DND-41 (cell line): Measurements from ENCODE around the gene CPT1A.

Source experiments
- ATAC-seq: fragments of 200-7000 bp; cut with Tn5 transposase; 3 replicates; pipeline ENCODE4 v1.9.1; 2021; ENCODE audit warnings: low read depth; ENCODE audit not compliant: insufficient read depth
- DNase-seq: peaks from one replicate; pipeline ENCODE4 v3.0.0-alpha.2; 2020
- H2AFZ ChIP-seq: 2 replicates; pipeline ENCODE4 v1.6.0; 2012; ENCODE audit warnings: low read depth, low read length
- H3K27ac ChIP-seq: 2 replicates; pipeline ENCODE4 v1.5.1; 2012; ENCODE audit warnings: low read length, inconsistent platforms
- H3K27me3 ChIP-seq: fragments of 200-600 bp; sonication (generic); 2 replicates; pipeline ENCODE4 v1.6.0; 2012; ENCODE audit warnings: low read length, mild to moderate bottlenecking, inconsistent platforms; ENCODE audit not compliant: insufficient read depth, poor library complexity
- H3K36me3 ChIP-seq: 2 replicates; pipeline ENCODE4 v1.5.1; 2012; ENCODE audit warnings: low read length, inconsistent platforms; ENCODE audit not compliant: insufficient read depth
- H3K4me1 ChIP-seq: 2 replicates; pipeline ENCODE4 v1.5.1; 2012; ENCODE audit warnings: mild to moderate bottlenecking, low read length; ENCODE audit not compliant: insufficient read depth
- H3K4me2 ChIP-seq: 2 replicates; pipeline ENCODE4 v1.6.0; 2012; ENCODE audit warnings: mild to moderate bottlenecking, moderate library complexity, low read length, inconsistent platforms; ENCODE audit not compliant: insufficient read depth
- H3K4me3 ChIP-seq, 2 experiments: fragments of 200-600 bp in 1 of 2; shearing (Covaris generic) in 1 of 2; 2 replicates each; pipeline ENCODE4 v1.5.1; 2012 to 2016; ENCODE audit warnings: inconsistent platforms in 2 of 2, low read length in 2 of 2, mild to moderate bottlenecking in 2 of 2, low read depth in 1 of 2, moderate library complexity in 1 of 2
- H3K79me2 ChIP-seq: 2 replicates; pipeline ENCODE4 v1.6.0; 2012; ENCODE audit warnings: low read length, inconsistent platforms; ENCODE audit not compliant: insufficient read depth
- H3K9ac ChIP-seq: 2 replicates; pipeline ENCODE4 v1.6.0; 2012; ENCODE audit warnings: low read depth, mild to moderate bottlenecking, inconsistent platforms, low read length, moderate library complexity
- H3K9me3 ChIP-seq: 2 replicates; pipeline ENCODE4 v1.5.1; 2012; ENCODE audit warnings: low read length, moderate library complexity, mild to moderate bottlenecking, inconsistent platforms; ENCODE audit not compliant: insufficient read depth, severe bottlenecking
- H4K20me1 ChIP-seq: 2 replicates; pipeline ENCODE4 v1.6.0; 2012; ENCODE audit warnings: low read length; ENCODE audit not compliant: insufficient read depth
- EZH2 ChIP-seq: IDR thresholded peaks from 3 replicates; pipeline ENCODE4 v1.6.1; 2012; ENCODE audit warnings: borderline replicate concordance, low read depth, mild to moderate bottlenecking, moderate library complexity, low read length, inconsistent platforms; ENCODE audit not compliant: severe bottlenecking
- TF ChIP-seq, protein P1 (sequence below): IDR thresholded peaks from 2 replicates; pipeline ENCODE4 v1.5.1; 2012; ENCODE audit warnings: borderline replicate concordance, low read length, moderate library complexity, mild to moderate bottlenecking; ENCODE audit not compliant: poor library complexity, severe bottlenecking; ENCODE audit errors: extremely low read depth

CPT1A gene

DNA sequence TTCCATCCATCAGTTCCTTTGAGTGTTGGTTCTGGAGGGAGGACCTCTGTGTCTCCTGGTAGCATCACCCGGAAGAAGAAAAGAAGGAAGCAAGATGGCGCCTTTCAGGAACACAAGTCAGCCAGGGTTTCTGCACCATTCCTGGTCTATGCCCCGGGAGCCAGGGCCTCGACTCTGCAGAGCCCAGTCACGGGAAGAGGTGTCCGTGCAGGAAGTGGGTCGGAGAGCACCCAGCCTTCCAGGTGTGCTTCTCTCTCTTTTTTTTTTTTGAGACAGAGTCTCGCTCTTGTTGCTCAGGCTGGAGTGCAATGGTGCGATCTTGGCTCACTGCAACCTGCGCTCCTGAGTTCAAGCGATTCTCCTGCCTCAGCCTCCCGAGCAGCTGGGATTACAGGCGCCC is 40.7 kb upstream of the CPT1A start:
- Histone ChIP-seq H2AFZ (no peak overlapping the region), H3K9me3 (no peaks in the 10 kb centered on the region), H3K27ac (no peak overlapping the region), H3K27me3 (no peaks in the 10 kb centered on the region), H3K4me3 (no peak overlapping the region), H3K79me2 (no peaks in the 10 kb centered on the region), H3K4me2 (no peak overlapping the region), H3K36me3 (no peaks in the 10 kb centered on the region), H4K20me1 (no peaks in the 10 kb centered on the region; the same call in 1 of the 2 replicates), H3K4me1 (no peaks in the 10 kb centered on the region), H3K9ac (no peak overlapping the region)
- ATAC-seq (no peak), DNase-seq (no peak)
- no peak for TF ChIP-seq EZH2
- TF ChIP-seq, protein P1, sequence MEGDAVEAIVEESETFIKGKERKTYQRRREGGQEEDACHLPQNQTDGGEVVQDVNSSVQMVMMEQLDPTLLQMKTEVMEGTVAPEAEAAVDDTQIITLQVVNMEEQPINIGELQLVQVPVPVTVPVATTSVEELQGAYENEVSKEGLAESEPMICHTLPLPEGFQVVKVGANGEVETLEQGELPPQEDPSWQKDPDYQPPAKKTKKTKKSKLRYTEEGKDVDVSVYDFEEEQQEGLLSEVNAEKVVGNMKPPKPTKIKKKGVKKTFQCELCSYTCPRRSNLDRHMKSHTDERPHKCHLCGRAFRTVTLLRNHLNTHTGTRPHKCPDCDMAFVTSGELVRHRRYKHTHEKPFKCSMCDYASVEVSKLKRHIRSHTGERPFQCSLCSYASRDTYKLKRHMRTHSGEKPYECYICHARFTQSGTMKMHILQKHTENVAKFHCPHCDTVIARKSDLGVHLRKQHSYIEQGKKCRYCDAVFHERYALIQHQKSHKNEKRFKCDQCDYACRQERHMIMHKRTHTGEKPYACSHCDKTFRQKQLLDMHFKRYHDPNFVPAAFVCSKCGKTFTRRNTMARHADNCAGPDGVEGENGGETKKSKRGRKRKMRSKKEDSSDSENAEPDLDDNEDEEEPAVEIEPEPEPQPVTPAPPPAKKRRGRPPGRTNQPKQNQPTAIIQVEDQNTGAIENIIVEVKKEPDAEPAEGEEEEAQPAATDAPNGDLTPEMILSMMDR, result no peak

DNA sequence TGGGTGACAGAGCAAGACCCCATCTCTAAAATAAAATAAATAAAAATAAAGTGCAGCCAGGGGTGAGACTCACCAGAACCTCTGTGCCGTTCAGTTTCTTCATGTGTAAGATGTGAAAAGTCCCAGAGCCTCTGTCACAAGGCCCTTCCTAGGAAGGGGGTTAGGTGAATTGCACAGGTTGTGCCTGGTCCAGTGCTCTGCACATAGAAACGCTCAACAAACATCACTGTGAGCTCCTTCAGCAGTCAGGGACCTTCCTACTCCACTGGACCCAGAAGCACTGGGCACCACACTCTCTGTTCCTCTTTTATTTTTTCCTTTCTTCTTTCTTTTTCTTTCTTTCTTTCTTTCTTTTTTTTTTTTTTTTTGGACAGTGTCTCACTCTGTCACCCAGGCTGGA is 39.6 kb upstream of the CPT1A start:
- H2AFZ ChIP-seq, result no peak overlapping the region
- no peaks in the 10 kb centered on the region; the same call in 1 of the 2 replicates for H4K20me1 ChIP-seq
- no peak overlapping the region for H3K9ac ChIP-seq
- H3K79me2 ChIP-seq, result no peaks in the 10 kb centered on the region
- no peaks in the 10 kb centered on the region for H3K4me1 ChIP-seq
- no peak for DNase-seq
- no peak overlapping the region for H3K4me3 ChIP-seq
- no peaks in the 10 kb centered on the region for H3K27me3 ChIP-seq
- H3K9me3 ChIP-seq, result no peaks in the 10 kb centered on the region
- no peak overlapping the region for H3K27ac ChIP-seq
- ATAC-seq, result no peak
- H3K36me3 ChIP-seq, result no peaks in the 10 kb centered on the region
- no peak overlapping the region for H3K4me2 ChIP-seq
- TF ChIP-seq, protein P1, result no peak
- TF ChIP-seq EZH2, result no peak

DNA sequence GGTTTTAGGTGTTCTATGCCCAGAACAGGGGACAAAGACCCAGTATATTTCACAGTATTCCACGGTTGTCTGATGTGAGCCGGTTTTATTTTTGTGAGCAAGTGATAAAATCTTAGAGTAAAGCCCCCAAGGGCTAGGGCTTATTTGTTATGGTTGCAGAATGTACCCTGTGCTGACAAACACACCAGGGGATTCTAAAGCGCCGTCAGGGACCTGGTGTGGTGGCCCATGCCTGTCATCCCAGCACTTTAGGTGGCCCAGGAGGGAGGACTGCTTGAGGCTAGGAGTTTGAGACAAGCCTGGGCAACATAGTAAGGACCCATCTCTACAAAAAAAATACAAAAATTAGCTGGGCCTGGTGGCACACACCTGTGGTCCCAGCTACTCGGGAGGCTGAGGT is 39.1 kb upstream of the CPT1A start:
- ATAC-seq, result no peak
- no peaks in the 10 kb centered on the region for H3K36me3 ChIP-seq
- TF ChIP-seq EZH2, result no peak
- TF ChIP-seq, protein P1, result no peak
- no peaks in the 10 kb centered on the region for H3K4me1 ChIP-seq
- no peak overlapping the region for H3K9ac ChIP-seq
- no peak for DNase-seq
- H3K4me2 ChIP-seq, result no peak overlapping the region
- no peaks in the 10 kb centered on the region for H3K79me2 ChIP-seq
- H3K27me3 ChIP-seq, result no peaks in the 10 kb centered on the region
- no peaks in the 10 kb centered on the region for H3K9me3 ChIP-seq
- H4K20me1 ChIP-seq, result no peaks in the 10 kb centered on the region; the same call in 1 of the 2 replicates
- no peak overlapping the region for H2AFZ ChIP-seq
- H3K27ac ChIP-seq, result no peak overlapping the region
- H3K4me3 ChIP-seq, result no peak overlapping the region

DNA sequence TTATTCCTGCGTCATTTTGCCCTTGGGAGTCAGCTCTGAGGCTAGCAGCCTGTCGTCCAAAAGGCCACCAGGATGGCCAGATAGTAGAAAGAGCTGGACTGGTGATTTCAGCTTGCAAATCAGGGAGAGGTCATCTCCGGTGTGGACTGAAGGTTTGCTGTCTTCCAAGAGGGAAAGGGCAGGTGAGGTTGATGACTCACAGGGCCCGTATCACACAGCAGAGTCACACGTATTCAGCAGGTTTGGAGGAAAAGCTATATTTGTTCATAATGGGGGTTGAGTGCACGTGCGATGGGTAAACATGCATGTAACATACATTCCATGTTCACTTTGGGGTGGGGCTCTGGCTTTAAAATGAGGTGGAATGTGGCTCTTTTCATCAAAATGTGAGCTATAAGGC is 36.3 kb upstream of the CPT1A start:
- ATAC-seq, result no peak
- no peak overlapping the region for H2AFZ ChIP-seq
- no peak overlapping the region for H3K4me3 ChIP-seq
- H3K27me3 ChIP-seq, result no peaks in the 10 kb centered on the region
- no peak overlapping the region for H3K9ac ChIP-seq
- no peak overlapping the region for H3K27ac ChIP-seq
- no peak overlapping the region for H3K4me2 ChIP-seq
- no peaks in the 10 kb centered on the region for H3K79me2 ChIP-seq
- H3K36me3 ChIP-seq, result no peaks in the 10 kb centered on the region
- no peaks in the 10 kb centered on the region; the same call in 1 of the 2 replicates for H4K20me1 ChIP-seq
- TF ChIP-seq, protein P1, result no peak
- TF ChIP-seq EZH2, result no peak
- H3K9me3 ChIP-seq, result no peaks in the 10 kb centered on the region
- no peak for DNase-seq
- peaks cover 5% of the 10 kb centered on the region; the same call in 1 of the 2 replicates for H3K4me1 ChIP-seq
